Measurements from ENCODE around the gene SULF2. TPM values are rescaled to one million over a fixed set of nuclear protein-coding genes. Genes with fewer than 3 reads are reported as not detected.

Gene SULF2
- total RNA-seq, 4 donors from 2014 or later: 16.5 to 49.4 (median 31.1) TPM

DNA sequence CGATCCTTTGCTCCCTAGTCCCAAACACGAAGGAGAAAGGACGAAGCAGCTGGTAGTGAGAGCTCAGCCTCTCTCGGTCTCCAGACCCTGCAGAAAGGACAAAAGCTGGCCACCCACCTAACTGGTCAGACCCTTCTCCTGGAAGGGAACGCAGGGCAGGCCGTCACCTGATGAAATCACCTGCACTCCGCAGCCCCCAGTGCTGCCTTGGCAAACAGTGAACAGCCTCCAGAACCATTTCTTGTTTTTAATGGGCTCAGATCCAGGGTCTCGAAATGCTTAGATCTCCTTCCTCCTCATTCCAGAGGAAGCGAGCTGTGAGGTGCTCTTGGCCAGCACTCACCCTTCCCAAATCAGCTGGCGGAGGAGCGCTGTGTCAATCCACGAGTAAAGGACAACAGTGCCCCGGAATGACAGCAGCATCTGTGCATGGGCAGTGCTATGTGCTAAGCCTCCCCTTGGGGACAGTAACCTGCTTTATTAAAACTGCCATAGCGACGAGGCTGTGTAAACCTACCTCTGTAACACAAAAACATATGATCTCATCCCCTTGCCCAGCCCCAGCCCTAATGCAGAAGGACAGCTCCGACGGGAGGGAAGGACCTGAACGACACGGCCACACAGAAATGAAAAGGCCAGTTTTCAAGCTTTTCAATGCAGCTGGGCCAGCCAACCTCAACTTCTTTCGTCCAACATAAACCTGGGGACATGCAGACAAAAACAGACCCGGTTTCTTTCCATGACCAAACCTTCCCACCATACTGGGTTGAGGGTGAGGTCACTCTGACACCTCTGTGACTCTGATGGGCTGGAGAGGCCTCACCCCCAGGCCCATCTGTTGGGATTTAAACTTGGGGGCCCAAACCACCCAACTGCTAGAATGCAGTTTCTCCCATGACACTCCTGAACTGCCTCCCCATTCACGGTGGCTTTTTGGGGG lies 43.3 kb downstream of the SULF2 start:
- TF ChIP-seq, protein P1, sequence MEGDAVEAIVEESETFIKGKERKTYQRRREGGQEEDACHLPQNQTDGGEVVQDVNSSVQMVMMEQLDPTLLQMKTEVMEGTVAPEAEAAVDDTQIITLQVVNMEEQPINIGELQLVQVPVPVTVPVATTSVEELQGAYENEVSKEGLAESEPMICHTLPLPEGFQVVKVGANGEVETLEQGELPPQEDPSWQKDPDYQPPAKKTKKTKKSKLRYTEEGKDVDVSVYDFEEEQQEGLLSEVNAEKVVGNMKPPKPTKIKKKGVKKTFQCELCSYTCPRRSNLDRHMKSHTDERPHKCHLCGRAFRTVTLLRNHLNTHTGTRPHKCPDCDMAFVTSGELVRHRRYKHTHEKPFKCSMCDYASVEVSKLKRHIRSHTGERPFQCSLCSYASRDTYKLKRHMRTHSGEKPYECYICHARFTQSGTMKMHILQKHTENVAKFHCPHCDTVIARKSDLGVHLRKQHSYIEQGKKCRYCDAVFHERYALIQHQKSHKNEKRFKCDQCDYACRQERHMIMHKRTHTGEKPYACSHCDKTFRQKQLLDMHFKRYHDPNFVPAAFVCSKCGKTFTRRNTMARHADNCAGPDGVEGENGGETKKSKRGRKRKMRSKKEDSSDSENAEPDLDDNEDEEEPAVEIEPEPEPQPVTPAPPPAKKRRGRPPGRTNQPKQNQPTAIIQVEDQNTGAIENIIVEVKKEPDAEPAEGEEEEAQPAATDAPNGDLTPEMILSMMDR (IDR thresholded peaks at IDR 0.05; ENCODE audit: low read depth): no peak

DNA sequence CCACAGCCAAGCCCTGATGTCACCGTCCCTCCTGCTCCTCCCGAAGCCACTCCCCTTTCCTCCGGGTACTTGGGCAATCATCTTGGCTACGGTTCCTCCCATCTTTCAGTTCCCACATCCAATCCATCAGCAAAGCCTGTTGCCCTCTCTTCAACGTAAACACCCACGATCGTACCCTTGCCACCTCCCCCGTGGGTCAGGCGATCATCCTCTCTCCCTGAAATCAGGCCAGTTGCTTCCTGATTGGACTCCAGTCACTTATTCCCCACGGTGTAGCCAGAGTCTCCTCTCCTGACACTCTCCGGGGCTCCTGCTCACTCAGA lies 44.5 kb downstream of the SULF2 start:
- TF ChIP-seq, protein P1 (IDR thresholded peaks at IDR 0.05; ENCODE audit: low read depth): no peak

DNA sequence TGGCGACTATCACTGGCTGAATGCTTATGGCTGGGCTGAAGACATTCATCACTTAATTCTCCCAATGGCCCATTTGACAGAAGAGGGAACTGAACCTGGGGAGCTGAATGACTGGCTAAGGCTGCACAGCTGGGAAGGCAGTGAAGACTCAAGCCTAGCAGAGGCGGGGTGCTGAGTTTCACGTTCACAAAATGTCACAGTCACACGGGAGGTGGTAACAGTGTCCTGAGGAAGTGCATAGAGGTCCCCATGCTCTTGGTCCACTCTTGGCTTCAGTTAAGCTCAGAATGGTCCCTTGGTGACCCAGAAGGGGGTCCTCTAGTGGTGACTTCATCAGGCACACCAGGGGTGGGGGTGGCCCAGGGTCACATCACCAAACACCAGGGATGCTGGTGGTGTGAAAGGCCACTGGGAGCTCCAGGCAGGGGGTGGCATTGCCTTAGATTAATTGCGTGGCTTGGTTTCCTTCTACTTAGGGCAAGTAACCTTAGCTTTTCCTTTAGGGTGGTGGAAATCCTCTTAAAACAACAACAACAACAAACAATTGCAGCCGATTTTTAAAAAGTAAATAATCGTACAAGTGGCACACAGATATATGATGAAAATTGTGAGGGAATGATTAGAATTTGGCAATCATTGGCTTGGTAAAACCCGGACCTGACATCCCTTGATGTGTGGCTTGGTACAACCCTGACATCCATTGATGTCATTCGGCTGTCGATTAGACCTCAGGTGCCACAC lies 45.0 kb downstream of the SULF2 start:
- TF ChIP-seq, protein P1 (IDR thresholded peaks at IDR 0.05; ENCODE audit: low read depth): no peak

DNA sequence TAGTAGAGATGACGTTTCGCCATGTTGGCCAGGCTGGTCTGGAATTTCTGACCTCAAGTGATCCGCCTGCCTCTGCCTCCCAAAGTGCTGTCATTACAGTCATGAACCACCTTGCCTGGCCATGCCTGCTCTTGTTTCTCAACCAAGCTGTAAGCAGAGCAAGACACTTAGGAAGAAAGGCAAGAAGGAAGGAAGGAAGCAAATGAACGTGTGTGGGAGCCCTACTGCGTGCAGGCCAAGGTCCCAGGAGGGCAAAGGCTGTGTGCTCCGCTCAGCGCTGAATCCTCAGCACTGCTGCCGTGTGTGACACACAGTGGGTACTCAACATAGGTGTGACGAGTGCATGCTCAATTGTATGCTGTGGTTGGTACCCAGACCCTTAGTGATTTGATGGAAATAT lies 47.4 kb downstream of the SULF2 start:
- TF ChIP-seq, protein P1 (IDR thresholded peaks at IDR 0.05; ENCODE audit: low read depth): no peak

DNA sequence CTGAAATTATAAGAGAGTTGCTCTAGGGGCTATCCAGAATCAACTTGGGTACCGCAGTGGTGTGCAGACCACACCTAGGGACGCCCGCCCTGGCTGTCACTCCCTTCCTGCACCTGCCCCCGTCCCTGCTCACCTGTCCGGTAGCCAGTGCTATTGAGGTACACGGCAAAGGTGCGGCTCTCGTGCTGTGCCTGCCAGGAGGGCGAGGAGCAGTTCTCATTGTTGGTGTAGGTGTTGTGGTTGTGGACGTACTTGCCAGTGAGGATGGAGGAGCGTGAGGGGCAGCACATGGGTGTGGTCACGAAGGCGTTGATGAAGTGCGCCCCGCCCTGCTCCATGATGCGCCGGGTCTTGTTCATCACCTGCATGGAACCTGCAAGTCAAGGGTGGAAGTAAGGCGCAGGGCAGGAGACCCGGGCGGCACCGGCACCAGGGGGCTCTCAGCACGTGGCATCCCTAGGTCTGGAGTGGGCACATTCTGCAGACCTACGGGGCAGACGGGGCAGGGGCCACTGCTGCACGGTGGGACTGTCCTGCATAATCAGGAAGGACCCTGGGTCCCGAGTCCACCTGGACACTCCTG lies 48.6 kb downstream of the SULF2 start:
- TF ChIP-seq, protein P1 (IDR thresholded peaks at IDR 0.05; ENCODE audit: low read depth): no peak

DNA sequence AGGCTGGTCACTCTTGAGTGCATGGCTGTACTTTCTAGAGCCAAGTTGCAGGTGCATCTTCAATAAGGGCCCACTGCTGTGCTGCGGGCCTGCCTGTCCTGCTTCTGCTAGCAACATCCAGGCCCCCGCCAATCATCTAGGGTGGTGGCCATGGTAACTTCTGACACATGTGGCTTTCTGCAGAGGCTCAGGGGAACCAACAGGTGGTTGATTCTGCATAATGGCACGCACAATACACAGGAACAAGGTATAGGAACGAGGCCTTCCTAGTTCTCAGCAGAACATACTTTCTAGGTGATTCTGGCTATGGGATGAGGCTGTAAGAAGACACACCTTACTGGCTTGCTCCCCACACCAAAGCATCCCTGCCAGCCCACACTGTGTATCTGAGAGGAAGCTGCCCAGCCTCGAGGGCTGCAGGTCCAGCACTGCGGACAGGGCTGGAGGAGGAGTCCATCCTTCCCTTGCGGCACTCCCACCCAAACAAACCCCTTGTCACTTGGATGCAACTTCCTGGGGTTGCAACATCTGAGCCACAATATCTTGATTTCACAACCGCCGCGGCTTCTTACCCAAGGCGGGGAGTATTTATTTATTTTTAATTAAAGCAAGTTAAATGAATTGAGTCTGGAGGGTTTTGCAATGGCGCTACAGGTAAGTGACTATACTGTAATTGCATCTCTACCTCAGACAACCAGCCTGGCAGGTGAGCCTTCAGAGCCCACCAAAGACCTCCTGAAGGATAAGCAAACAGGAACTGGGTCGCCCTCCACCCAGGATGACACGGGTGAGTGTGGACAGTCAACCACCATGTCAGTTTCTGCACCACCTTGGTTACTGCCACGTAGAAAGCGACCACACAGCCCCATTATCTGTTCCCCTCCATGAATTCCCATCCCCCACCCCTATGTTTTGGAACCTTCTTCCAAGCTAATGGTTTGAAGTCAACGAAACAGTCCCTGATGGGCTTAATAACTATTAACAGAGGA lies 49.6 kb downstream of the SULF2 start:
- TF ChIP-seq, protein P1 (IDR thresholded peaks at IDR 0.05; ENCODE audit: low read depth): no peak

All from subcutaneous adipose tissue (tissue), 4 donors.